ENCODE measurements around the gene C19orf73. TPM values are rescaled to one million over a fixed set of nuclear protein-coding genes. Genes with fewer than 3 reads are reported as not detected.

The C19orf73 gene
- total and polyA plus RNA-seq, 9 of the 15 experiments (the other 6 are each of a cell fraction or from before 2014, with no cell fraction given), result 0.08 to 7.4 (median 1.4) TPM

GRCh38 chr19:49085020-49085867, 33.7 kb downstream of the C19orf73 start, which contains the start of gene SNRNP70 (continued):
- TF ChIP-seq SIX5 (IDR thresholded peaks at IDR 0.05; ENCODE audit: borderline replicate concordance in 1 of 2, insufficient read depth in 1 of 2, low read depth in 1 of 2, low read length in 2 of 2), result no peak
- TF ChIP-seq, protein P1, sequence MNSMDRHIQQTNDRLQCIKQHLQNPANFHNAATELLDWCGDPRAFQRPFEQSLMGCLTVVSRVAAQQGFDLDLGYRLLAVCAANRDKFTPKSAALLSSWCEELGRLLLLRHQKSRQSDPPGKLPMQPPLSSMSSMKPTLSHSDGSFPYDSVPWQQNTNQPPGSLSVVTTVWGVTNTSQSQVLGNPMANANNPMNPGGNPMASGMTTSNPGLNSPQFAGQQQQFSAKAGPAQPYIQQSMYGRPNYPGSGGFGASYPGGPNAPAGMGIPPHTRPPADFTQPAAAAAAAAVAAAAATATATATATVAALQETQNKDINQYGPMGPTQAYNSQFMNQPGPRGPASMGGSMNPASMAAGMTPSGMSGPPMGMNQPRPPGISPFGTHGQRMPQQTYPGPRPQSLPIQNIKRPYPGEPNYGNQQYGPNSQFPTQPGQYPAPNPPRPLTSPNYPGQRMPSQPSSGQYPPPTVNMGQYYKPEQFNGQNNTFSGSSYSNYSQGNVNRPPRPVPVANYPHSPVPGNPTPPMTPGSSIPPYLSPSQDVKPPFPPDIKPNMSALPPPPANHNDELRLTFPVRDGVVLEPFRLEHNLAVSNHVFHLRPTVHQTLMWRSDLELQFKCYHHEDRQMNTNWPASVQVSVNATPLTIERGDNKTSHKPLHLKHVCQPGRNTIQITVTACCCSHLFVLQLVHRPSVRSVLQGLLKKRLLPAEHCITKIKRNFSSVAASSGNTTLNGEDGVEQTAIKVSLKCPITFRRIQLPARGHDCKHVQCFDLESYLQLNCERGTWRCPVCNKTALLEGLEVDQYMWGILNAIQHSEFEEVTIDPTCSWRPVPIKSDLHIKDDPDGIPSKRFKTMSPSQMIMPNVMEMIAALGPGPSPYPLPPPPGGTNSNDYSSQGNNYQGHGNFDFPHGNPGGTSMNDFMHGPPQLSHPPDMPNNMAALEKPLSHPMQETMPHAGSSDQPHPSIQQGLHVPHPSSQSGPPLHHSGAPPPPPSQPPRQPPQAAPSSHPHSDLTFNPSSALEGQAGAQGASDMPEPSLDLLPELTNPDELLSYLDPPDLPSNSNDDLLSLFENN (IDR thresholded peaks at IDR 0.05; ENCODE audit: low read depth in 2 of 2, low read length in 2 of 2), result no peak
- TF ChIP-seq TRIM24 (IDR thresholded peaks at IDR 0.05), result no peak
- TF ChIP-seq, protein P2, sequence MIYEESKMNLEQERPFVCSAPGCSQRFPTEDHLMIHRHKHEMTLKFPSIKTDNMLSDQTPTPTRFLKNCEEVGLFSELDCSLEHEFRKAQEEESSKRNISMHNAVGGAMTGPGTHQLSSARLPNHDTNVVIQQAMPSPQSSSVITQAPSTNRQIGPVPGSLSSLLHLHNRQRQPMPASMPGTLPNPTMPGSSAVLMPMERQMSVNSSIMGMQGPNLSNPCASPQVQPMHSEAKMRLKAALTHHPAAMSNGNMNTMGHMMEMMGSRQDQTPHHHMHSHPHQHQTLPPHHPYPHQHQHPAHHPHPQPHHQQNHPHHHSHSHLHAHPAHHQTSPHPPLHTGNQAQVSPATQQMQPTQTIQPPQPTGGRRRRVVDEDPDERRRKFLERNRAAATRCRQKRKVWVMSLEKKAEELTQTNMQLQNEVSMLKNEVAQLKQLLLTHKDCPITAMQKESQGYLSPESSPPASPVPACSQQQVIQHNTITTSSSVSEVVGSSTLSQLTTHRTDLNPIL (CRISPR knock-in tag; IDR thresholded peaks at IDR 0.05), result no peak
- no peak for TF ChIP-seq CBX5 (IDR thresholded peaks at IDR 0.05; ENCODE audit: borderline replicate concordance, low read depth)
- peak; percentile 88 for TF ChIP-seq EGR1 (conservative IDR thresholded peaks at IDR 0.05)
- TF ChIP-seq ZNF668 (CRISPR knock-in tag; IDR thresholded peaks at IDR 0.05), result 0 out of 2 replicates have a peak, but pooled peaks have one; percentile 11
- TF ChIP-seq CBFA2T3 (IDR thresholded peaks at IDR 0.05), result no peak
- TF ChIP-seq, protein P3, sequence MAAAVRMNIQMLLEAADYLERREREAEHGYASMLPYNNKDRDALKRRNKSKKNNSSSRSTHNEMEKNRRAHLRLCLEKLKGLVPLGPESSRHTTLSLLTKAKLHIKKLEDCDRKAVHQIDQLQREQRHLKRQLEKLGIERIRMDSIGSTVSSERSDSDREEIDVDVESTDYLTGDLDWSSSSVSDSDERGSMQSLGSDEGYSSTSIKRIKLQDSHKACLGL (CRISPR knock-in tag; IDR thresholded peaks at IDR 0.05; ENCODE audit: borderline replicate concordance, poor library complexity, severe bottlenecking), result no peak
- TF ChIP-seq, protein P4, sequence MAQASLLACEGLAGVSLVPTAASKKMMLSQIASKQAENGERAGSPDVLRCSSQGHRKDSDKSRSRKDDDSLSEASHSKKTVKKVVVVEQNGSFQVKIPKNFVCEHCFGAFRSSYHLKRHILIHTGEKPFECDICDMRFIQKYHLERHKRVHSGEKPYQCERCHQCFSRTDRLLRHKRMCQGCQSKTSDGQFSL (CRISPR knock-in tag; IDR thresholded peaks at IDR 0.05), result peak; percentile 76; the same call in 1 of the 2 replicates
- TF ChIP-seq, protein P4 (tag; IDR thresholded peaks at IDR 0.05), result 0 out of 4 replicates have a peak, but pooled peaks of 1 of the 2 experiments have one; percentile 33
- TF ChIP-seq SNIP1 (IDR thresholded peaks at IDR 0.05; ENCODE audit: low read depth), result no peak
- peak; percentile 91; the same call in 1 of the 2 replicates for TF ChIP-seq ZNF76 (CRISPR knock-in tag; IDR thresholded peaks at IDR 0.05; ENCODE audit: borderline replicate concordance)
- TF ChIP-seq DACH1 (IDR thresholded peaks at IDR 0.05; ENCODE audit: partially characterized antibody), result no peak
- TF ChIP-seq ZNF184 (CRISPR knock-in tag; IDR thresholded peaks at IDR 0.05), result no peak
- TF ChIP-seq NR2F6 (CRISPR knock-in tag; IDR thresholded peaks at IDR 0.05), result peak; percentile 72; the same call in 1 of the 2 replicates
- TF ChIP-seq E2F6 (IDR thresholded peaks at IDR 0.05; ENCODE audit: borderline replicate concordance in 1 of 2, extremely low read depth in 1 of 2, insufficient read depth in 1 of 2, insufficient read length in 1 of 2, low read depth in 1 of 2, low read length in 1 of 2, poor library complexity in 1 of 2, severe bottlenecking in 1 of 2), result peak; percentile 70 to 71
- TF ChIP-seq KDM2B (CRISPR knock-in tag; IDR thresholded peaks at IDR 0.05), result no peak

Measured in K562 (cell line).